ENCODE data around the gene PCDH19.

- TF ChIP-seq EZH2phosphoT487 (IDR thresholded peaks at IDR 0.05; ENCODE audit: unreplicated experiment) (no peak), REST (IDR thresholded peaks at IDR 0.05; ENCODE audit: unreplicated experiment) (no peak), EZH2 (IDR thresholded peaks at IDR 0.05; ENCODE audit: low read depth, unreplicated experiment) (no peak), POLR2AphosphoS5 (IDR thresholded peaks at IDR 0.05; ENCODE audit: low read depth) (no peak), JUNB (IDR thresholded peaks at IDR 0.05; ENCODE audit: unreplicated experiment) (no peak), CREB1 (CRISPR knock-in tag; IDR thresholded peaks at IDR 0.05; ENCODE audit: low read depth) (no peak), ZNF114 (CRISPR knock-in tag; IDR thresholded peaks at IDR 0.05) (no peak), ETS1 (IDR thresholded peaks at IDR 0.05) (no peak), ZNF331 (CRISPR knock-in tag; IDR thresholded peaks at IDR 0.05; ENCODE audit: low read depth) (no peak)
- TF ChIP-seq, protein P1, sequence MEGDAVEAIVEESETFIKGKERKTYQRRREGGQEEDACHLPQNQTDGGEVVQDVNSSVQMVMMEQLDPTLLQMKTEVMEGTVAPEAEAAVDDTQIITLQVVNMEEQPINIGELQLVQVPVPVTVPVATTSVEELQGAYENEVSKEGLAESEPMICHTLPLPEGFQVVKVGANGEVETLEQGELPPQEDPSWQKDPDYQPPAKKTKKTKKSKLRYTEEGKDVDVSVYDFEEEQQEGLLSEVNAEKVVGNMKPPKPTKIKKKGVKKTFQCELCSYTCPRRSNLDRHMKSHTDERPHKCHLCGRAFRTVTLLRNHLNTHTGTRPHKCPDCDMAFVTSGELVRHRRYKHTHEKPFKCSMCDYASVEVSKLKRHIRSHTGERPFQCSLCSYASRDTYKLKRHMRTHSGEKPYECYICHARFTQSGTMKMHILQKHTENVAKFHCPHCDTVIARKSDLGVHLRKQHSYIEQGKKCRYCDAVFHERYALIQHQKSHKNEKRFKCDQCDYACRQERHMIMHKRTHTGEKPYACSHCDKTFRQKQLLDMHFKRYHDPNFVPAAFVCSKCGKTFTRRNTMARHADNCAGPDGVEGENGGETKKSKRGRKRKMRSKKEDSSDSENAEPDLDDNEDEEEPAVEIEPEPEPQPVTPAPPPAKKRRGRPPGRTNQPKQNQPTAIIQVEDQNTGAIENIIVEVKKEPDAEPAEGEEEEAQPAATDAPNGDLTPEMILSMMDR (conservative IDR thresholded peaks at IDR 0.05; ENCODE audit: low read depth in 2 of 2), result no peak
- TF ChIP-seq, protein P2, sequence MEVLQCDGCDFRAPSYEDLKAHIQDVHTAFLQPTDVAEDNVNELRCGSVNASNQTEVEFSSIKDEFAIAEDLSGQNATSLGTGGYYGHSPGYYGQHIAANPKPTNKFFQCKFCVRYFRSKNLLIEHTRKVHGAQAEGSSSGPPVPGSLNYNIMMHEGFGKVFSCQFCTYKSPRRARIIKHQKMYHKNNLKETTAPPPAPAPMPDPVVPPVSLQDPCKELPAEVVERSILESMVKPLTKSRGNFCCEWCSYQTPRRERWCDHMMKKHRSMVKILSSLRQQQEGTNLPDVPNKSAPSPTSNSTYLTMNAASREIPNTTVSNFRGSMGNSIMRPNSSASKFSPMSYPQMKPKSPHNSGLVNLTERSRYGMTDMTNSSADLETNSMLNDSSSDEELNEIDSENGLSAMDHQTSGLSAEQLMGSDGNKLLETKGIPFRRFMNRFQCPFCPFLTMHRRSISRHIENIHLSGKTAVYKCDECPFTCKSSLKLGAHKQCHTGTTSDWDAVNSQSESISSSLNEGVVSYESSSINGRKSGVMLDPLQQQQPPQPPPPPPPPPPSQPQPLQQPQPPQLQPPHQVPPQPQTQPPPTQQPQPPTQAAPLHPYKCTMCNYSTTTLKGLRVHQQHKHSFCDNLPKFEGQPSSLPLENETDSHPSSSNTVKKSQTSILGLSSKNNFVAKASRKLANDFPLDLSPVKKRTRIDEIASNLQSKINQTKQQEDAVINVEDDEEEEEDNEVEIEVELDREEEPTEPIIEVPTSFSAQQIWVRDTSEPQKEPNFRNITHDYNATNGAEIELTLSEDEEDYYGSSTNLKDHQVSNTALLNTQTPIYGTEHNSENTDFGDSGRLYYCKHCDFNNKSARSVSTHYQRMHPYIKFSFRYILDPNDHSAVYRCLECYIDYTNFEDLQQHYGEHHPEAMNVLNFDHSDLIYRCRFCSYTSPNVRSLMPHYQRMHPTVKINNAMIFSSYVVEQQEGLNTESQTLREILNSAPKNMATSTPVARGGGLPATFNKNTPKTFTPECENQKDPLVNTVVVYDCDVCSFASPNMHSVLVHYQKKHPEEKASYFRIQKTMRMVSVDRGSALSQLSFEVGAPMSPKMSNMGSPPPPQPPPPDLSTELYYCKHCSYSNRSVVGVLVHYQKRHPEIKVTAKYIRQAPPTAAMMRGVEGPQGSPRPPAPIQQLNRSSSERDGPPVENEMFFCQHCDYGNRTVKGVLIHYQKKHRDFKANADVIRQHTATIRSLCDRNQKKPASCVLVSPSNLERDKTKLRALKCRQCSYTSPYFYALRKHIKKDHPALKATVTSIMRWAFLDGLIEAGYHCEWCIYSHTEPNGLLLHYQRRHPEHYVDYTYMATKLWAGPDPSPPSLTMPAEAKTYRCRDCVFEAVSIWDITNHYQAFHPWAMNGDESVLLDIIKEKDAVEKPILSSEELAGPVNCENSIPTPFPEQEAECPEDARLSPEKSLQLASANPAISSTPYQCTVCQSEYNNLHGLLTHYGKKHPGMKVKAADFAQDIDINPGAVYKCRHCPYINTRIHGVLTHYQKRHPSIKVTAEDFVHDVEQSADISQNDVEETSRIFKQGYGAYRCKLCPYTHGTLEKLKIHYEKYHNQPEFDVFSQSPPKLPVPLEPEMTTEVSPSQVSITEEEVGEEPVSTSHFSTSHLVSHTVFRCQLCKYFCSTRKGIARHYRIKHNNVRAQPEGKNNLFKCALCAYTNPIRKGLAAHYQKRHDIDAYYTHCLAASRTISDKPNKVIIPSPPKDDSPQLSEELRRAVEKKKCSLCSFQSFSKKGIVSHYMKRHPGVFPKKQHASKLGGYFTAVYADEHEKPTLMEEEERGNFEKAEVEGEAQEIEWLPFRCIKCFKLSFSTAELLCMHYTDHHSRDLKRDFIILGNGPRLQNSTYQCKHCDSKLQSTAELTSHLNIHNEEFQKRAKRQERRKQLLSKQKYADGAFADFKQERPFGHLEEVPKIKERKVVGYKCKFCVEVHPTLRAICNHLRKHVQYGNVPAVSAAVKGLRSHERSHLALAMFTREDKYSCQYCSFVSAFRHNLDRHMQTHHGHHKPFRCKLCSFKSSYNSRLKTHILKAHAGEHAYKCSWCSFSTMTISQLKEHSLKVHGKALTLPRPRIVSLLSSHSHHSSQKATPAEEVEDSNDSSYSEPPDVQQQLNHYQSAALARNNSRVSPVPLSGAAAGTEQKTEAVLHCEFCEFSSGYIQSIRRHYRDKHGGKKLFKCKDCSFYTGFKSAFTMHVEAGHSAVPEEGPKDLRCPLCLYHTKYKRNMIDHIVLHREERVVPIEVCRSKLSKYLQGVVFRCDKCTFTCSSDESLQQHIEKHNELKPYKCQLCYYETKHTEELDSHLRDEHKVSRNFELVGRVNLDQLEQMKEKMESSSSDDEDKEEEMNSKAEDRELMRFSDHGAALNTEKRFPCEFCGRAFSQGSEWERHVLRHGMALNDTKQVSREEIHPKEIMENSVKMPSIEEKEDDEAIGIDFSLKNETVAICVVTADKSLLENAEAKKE (CRISPR knock-in tag; IDR thresholded peaks at IDR 0.05), result no peak
These were observed 29.9 kb upstream of the PCDH19 start for GRCh38 chrX:100440006-100440405.
